ENCODE measurements around the gene MDM2.
A peak's percentile ranks its signal among the peaks of the same experiment; 100 is the strongest.

MDM2 gene

DNA sequence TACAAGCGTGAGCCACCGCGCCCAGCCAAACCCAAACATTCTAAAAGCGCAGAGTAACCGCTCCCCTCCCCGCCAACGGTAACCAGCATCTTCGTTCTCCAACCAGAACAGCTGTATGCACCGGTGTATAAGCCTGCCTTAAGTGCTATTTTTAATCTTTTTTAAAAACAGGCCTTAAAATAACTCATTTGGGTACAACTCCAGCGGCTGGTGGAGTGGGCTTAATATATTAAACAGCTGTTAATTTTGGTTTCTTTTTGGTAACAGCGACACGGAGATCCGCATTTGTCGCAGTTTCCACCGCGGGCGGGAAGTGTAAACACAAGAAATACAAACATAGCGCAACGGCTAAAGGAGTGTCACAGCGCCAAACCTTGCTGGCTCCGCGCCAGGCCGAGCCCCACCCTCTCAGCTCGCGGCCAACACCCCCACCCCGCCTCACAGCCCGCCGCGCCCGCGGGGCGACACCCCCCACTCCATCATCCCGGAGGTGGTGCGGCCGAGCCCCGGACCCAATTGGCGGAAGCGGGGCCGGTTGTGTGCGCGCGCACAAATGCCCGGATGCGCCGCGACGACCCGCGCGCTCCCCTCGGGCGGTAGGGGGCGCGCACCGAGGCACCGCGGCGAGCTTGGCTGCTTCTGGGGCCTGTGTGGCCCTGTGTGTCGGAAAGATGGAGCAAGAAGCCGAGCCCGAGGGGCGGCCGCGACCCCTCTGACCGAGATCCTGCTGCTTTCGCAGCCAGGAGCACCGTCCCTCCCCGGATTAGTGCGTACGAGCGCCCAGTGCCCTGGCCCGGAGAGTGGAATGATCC is at the start of gene MDM2:
Gene MDM2, plus strand, starts transcription at position 602 of the 812 bp plus-strand sequence. CDS start 301 bp downstream, outside the sequence.
- DNase-seq (ENCODE audit: low spot score), result peak; percentile 91

DNA sequence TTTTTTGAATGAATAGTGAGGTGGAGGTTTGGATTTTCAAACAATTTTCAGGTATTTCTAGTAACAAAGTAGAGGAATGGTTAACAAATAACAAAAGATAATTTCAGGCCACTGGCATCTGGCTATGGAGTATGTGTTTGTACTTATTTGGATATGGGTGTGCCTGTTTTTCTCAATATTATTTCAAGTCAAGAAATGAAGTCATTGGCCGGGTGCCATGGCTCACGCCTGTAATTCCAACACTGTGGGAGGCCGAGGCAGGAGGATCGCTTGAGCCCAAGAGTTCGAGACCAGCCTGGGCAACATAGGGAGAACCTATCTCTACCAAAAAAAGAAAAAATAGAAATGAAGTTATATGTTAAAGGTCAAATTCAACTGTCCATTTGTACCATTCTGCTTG is 48.1 kb upstream of the MDM2 start:
- DNase-seq (ENCODE audit: low spot score), result no peak

DNA sequence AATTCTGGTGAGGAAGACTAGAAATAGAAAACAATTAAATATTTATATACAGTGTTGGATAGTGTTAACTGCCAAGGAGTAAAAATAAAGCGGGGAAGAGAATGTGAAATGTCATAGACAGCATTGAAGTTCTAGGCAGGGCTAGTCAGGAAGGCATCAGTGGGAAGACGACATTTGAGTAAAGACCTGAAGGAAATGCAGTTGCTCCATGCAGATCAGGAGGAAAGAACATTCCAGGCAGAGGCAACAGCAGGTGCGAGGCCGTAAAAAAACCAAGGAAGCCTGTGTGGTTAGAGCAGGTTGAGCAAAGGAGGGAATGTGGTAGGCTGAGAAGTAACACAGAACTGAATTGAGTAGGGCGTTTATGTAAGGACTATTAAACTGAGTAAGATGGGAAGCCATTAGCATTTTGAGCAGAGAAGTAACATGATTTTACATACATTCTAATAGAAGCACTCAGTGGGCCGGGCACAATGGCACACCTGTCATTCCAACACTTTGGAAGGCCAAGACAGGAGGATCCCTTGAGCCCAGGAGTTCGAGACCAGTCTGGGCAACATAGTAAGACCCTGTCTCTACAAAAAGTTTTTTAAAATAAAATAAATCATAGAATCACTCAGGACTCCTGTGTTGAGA is 47.1 kb upstream of the MDM2 start:
- DNase-seq (ENCODE audit: low spot score), result no peak

DNA sequence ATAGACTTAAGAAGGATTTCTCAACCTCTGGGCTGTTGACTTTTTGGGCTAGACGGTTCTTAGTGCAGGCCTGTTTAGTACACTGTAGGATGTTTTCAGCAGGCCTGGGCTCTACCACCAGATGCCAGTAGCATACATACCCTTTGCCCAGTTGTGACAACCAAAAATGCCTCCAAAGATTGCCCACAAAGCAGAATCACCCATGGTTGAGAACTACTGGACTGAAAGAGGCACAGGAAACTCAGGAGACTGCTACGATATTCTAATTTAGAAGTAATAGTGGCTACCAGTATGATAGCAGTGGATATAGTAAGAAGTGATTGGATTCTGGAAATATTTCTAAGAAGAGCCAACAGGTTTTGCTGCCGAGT is 46.5 kb upstream of the MDM2 start:
- DNase-seq (ENCODE audit: low spot score), result no peak

DNA sequence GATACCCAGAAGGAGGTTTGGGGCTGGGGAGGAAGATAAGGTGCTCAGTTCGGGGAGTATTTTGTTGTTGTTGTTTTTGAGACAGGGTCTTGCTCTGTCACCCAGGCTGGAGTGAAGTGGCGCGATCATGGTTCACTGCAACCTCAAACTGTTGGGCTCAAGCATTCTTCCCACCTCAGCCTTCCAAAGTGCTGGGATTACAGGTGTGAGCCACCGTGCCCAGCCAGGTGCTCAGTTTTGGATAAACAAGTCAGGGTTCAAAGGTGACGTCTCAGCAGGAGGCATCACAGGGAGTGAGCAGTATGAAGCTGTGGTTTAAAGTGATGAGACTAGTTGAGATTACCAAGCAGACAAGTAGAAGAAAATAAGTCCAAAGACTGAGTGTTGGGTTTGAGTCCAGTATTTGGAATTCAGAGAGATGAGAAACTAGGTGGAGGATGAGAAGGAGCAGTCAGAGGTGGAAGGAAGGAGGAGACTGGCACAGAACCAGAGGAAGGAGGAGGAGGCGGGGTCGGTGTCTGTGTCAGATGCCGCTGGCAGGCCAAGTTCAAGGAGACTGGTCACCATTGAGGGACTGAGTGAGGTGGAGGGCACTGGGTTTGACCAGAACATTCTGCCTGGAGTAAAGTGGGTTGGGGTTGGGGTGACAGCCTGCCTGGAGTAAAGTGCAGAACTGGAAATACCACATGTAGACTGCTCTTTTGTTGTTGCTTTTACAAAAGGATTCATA is 45.9 kb upstream of the MDM2 start:
- DNase-seq (ENCODE audit: low spot score), result no peak

DNA sequence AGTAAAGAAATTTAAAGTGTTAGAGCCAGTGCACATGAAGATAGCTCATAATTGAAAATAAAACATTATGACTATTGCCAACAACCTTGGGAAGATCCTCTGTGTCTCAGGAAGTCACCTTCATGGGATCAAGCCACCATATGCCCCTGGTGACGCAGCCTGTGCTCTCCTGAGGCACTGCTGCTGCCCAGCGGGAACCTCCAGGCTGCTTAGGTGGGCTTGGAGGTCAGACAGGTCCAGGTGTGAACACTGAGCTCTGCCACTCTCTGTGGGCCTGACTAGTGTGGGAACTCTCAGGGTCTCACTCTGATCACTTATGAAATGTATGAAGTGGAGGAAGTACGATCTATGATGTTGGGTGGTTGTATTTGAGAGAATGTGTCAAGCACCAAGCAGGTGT is 45.3 kb upstream of the MDM2 start:
- no peak for DNase-seq (ENCODE audit: low spot score)

DNA sequence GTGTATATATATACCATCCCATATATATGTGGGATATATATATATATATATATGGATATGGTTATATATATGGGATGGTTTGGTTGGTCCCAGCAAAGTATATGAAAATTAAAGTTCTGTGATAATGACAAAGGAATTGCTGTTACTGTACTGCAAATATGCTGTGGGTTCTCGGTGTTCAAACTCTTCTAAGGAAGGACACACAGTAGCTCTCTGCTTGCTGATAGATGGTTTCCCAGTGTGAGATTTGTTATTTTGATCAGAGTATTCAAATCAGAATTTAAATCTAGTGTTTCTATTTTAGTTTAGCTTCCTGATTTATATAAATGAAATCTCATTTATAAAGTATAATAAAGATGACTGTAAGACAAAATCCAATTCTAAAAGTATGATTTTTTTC is 42.3 kb upstream of the MDM2 start:
- DNase-seq (ENCODE audit: low spot score), result no peak

DNA sequence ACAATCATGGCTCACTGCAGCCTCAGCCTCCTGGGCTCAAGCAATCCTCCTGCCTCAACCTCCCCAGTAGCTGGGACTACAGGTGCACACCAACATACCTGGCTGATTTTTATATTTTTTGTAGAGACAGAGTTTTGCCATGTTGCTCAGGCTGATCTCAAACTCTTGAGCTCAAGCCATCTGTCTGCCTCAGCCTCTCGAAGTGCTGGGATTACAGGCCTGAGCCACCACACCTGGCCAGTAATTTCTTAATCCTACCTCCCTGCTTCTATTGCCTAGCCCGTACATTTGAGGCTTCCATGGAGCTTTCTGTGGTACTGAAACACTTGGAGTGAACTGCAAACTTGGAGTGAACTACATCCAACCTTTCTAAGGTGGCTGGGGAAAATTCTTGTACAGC is 41.3 kb upstream of the MDM2 start:
- DNase-seq (ENCODE audit: low spot score), result no peak

DNA sequence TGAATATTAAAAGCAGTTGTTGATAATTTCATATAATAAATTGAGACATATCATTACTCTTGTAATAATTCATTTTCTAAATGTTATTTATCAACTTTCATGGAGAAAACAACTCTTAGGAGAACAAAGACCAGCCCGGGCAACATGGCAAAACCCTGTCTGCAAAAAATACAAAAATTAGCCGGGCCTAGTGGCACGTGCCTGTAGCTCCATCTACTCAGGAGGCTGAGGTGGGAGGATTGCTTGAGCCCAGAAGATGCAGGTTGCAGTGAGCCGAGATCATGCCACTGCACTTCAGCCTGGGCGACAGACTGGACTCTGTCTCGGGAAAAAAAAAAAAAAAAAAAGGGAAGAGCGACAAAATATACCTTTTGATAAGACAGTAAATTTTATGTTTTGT is 40.8 kb upstream of the MDM2 start:
- DNase-seq (ENCODE audit: low spot score), result no peak

DNA sequence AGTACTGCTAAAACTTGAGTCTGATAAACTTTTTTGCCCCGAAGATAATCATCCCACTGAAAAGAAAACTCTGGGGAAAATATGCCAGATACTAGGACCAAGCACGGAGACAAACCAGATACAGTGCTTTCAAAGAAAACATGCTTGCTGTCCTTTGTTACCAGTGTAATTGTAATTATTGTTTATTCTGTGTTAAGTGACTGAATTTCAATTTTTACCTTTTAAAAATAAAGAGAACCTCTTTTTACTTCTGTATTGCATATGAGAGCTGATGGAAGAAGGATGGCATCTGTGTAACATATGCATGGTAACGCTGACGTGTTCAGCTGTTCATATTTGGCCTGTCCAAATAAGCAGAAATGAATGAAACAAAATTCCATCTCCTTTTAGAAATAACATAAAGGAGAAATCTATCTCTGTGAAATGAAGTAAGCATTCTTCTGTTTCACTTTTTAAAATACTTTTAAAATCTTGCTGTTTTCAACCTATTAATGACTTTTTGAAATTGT is 39.5 kb upstream of the MDM2 start:
- no peak for DNase-seq (ENCODE audit: low spot score)

DNA sequence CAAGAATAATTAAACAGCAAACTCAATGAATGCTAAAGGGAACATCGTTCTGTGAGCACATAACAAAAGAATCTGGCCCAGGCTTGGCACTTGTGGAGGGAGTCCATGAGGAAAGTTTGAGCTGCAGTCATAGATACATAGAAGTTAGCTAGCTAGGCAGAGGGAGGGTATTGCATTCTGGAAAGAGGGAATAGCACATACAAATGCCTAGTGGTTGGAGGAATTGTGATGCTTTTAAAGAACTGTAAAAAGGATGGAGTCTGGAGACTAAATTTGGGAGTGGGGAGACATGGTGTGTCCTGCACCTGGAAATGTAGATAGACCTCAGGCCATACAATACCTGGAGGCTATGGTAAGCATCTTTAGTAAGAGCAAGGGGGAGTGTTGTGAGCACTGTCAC is 38.0 kb upstream of the MDM2 start:
- DNase-seq (ENCODE audit: low spot score), result no peak

DNA sequence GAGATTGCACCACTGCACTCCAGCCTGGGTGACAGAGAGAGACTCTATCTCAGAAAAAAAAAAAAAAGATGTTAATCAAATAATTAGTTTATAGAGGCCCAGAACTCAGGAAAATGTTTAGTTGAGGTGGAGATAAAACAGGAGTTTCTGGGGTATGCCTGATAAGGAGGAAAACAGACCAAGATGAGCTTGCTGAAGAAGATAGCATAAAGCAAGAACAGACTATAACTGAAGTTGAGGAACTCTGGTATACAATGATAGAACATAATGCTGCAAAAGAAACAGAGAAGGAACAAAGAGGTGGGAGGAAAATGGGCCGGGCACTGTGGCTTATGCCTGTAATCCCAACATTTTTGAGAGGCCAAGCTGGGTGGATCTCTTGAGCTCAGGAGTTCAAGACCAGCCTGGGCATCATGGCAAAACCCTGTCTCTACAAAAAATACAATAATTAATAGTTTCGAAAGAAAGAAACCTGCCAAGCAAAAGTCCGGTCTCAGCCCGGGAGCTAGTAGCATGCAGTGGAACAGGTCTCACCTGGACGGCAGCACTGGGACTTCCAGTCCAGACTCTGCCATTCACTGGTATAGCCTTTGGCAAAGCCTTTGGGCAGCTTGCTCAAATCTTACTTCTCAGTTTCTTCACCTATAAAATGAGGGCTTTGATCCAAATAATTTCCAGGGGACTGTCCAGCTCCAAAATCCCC is 36.6 kb upstream of the MDM2 start:
- DNase-seq (ENCODE audit: low spot score), result no peak

DNA sequence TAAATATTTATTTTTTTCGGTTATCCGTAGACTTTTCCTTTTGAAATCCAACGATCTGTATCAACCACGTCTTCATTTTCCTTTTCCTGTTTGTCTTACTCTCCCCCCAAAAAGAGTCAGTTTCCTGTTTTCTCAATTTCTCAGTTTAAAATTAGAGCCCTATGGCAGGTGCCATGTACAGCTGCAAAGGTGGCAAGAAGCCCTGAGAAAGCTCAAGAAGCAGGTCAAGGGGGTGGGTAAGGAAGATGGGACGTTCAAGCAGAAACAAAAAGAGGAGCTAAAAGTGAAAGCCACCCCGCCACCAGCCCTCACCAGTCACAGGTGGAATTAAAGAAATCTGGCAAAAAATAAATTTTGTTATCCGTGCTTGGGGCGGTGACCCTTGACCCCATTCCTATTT is 35.3 kb upstream of the MDM2 start:
- DNase-seq (ENCODE audit: low spot score), result no peak

DNA sequence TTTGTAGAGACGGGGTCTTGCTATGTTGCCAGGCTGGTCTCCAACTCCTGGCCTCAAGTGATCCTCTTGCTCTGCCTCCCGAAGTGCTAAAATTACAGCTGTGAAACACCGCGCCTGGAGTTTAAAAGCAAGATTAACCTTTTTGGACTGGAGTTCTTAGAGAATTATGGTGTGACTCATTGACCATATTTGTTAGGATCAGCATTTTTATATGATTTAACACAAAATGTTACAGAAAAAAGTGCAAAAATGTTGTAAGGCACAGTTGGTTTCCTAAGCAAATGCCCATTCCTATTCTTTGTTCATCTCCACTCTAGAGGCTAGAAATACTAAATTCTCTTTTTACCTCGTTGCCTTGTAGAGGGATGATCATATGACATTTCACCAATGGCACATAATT is 34.4 kb upstream of the MDM2 start:
- DNase-seq (ENCODE audit: low spot score), result no peak

DNA sequence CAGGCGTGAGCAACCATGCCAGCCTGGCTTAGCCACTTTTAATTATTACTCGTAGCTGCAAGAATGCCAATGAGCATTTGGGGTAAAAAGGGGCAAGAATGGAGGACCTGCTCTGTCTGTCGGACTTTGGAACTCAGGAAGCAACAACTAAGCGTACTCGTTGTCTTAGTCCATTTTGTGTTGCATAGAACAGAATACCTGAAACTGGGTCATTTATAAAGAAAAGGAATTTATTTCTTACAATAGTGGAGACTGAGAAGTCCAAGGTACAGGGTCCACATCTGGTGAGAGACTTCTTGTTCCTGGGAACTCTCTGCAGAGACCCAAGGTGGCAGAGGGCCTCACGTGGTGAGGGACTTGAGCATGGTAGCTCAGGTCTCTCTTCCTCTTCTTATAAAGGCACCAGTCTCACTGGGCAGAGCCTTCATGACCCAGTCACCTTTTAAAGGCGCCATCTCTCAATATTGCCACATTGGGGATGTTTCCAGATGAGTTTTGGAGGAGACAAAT is 32.8 kb upstream of the MDM2 start:
- DNase-seq (ENCODE audit: low spot score), result no peak

DNA sequence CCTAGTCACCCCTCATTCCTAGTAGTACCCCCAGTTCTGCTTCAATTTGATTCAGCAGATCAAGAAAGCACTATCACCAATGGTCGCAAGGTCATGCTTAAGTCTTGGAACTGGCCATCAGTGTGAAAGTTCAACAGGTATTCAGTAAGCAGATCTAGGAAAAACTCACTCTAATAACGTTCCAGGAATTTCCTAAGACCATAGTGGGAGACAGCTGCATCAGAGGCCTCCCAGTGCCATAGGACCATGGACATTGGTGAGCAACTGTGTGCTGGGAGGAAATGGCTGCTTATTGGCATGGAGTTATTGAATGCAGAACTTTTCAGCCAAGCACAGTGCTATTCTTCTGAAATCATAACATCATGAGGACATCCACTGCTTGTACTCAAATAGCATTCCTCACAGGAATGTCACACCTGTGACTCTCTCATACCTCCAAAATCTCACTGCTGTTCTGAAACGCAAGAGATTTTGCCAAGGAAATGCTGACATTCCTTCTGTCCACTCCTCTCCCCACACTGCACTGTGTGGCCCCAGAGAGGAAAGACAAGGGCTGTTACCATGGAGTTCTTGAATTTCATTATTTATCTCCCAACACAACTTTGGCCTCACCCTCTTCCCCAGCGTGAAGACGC is 30.9 kb upstream of the MDM2 start:
- DNase-seq (ENCODE audit: low spot score), result no peak

DNA sequence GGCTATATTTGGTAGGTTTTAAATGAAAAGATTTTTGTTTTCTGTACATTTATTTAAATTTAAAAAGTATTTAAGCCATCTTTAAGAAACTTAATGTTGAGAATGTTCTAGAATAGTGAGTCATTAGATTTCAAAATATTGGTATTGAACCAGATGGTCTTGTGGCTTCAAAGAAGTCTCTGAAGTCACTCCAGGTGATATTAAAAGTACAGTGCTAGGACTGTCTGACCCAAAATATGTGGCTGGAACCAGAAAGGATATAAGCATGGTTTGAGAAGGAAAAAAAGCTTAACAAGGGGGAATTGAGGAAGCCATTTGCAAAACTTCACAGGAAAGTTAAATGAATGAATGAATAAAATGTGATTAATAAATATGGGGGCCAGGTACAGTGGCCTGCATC is 28.7 kb upstream of the MDM2 start:
- no peak for DNase-seq (ENCODE audit: low spot score)

DNA sequence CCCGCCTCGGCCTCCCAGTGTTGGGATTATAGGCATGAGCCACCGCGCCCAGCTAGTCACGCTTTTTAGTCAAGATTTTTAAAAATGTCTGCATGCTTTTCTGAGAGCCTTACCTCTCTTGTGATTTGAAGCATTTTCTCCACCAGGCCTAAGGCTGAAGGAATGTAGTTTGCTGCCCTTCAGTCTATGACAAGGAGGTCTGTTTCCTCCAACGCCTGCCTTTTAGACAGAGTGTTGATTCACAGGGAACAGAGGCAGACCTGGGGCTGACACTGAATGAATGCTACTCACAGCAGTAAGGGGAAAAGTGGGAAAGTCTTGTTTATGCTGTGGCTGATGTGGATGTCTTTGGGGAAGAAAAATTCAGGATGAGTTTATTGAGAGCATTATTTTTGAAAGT is 27.2 kb upstream of the MDM2 start:
- no peak for DNase-seq (ENCODE audit: low spot score)

DNA sequence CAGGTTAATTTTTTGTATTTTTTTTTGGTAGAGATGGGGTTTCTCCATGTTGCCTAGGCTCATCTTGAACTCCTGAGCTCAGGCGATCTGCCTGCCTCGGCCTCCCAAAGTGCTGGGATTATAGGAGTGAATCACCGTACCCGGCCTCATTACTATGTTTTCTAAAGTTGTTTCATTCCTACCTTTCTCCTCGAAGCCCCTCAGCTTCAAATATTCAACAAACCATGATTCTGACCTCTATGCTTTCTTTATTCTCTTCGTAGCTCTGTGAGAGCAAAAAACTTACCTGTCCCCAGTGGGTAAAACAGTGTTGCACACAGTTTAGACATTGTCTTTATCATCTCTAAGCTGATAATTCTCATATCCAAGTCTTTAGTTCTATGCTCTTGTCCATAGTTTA is 26.2 kb upstream of the MDM2 start:
- no peak for DNase-seq (ENCODE audit: low spot score)

DNA sequence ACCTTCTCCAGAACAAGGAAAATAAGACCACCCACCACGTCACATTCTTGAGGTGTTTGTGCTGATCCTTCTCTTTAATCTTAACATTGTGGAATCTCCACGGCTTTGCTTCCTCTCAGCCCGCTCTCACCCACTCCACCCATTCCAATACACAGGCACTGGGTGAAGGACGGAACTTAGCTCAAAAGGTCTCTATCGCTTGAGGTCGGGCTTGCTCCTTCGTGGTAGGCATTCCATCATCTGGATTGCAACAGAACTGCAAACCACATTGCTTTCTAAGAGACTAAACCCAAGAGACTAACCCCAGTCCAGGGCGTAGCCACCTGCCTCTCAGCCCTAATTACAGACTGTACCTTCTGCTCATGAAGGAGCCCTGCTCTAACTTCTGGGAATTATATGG is 24.0 kb upstream of the MDM2 start:
- no peak for DNase-seq (ENCODE audit: low spot score)

DNA sequence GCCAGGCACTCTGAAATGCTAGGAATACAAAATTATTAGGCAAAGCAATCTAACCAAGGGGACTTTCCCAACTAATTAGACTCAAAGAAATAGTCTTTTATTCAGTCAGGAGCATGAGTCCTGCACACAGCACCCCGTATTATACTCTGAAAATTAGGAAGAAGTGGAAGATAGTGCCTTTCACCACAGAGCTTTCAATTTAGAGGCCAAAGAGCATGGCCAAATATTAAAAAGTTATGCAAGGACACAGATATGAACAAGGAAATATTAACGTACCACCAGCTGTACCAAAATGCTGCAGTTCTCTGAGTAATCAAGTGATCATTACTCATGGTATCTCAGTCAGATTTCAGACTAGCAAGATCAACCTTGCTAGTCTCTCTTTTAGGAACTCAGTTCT is 22.6 kb upstream of the MDM2 start:
- no peak for DNase-seq (ENCODE audit: low spot score)

DNA sequence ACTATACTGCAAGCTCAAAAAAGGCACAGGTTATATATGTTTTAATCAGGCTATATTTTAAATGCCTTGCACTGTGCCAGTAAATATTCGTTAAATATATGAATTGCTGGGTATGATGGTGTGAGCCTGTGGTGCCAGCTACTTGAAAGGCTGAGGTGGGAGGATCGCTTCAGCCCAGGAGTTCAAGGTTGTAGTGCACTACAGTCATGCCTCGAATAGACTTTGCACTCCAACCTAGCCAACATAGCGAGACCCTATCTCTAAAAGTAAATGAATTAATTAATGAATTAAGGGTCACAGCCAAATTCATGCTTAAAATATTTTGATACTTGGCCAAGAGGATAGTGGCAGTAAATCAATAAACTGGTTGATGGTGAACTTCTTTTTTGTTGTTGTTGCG is 22.2 kb upstream of the MDM2 start:
- no peak for DNase-seq (ENCODE audit: low spot score)

All from hematopoietic multipotent progenitor cell treated with erythropoietin and hydrocortisone succinate and interleukin-3 and kit ligand, for 15 days (in vitro differentiated cells).